Activated gamma-delta T cell treated with Interleukin-2 at 50 U/mL for 16 hours (primary cell): ENCODE results near the gene ACAP3.

Source experiments
- DNase-seq: peaks from one replicate; pipeline ENCODE4 v3.0.0-alpha.2; 2020

Gene ACAP3

DNA sequence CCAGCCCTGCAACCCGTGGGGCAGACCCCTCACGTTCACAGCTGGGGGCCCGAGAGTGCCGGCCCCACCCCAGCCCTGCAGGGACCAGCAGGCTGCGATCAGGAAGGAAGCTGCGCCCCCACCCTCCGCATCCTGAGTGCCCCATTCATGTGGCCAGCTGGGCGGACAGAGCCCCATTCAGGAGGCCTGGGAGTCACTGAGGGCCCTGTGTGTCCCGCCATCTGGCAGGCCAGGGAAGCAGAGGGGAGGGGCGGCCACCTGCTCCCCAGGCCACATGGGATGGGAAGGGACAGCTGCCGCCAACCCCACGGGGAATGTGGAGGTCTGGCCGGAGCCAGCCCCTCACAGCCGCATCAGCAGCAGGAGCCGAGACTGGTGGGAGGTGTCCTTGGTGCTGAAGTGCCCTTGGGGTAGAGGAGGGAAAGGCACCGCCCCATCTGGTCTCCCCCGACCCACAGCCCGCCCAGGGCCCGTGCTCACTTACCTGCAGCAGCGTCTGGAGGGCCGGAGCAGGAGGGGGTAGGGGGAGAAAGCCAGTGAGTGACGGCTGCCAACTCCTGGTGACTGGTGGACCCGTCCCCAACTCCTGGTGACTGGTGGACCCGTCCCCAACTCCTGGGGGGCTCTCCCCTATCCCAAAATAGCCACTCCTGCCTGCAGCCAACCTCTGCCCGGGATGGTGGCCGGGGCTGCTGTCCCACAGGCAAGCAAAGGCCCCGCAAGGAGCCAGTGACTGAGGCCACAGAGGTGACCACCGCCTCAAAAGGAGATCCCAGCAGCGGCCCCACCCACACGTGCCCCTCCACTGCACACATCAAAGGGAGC is 8.7 kb downstream of the ACAP3 start:
- DNase-seq: no peak

DNA sequence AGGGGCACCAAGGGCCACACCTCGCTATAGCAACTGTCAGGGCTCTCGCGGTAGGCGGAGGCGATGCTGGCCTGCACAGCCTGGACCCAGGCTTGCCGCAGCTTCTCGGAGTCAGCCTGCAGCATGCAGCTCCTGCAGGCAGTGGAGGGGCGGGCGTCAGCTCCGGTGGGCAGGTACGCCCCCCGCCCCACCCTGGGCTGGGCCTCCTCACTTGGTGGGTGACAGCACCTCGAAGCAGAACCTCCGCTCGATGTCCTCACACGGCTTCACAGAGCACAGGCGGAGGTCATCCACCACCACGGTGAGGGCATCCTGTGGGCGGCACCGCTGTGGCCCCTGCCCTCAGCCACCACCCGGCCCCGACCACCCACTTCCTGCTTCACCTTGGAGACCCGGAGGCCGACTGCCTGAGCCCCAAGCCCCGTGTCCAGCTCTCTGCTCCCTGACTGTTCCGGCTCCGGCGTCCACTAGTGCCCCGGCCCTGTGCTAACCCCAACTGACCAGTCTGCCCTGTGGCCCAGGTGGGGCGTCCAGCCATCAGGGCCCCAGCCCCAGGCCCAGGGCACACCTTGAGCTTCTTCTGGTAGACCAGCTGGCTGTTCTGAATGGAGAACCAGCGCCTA is 9.8 kb downstream of the ACAP3 start:
- DNase-seq: no peak

GRCh38 chr1:1296070-1297061 is 11.4 kb downstream of the ACAP3 start:
- no peak for DNase-seq

GRCh38 chr1:1295154-1295923 is 12.4 kb downstream of the ACAP3 start:
- DNase-seq: no peak

- no peak for DNase-seq
Observed at GRCh38 chr1:1294250-1294890, 13.4 kb downstream of the ACAP3 start.

DNA sequence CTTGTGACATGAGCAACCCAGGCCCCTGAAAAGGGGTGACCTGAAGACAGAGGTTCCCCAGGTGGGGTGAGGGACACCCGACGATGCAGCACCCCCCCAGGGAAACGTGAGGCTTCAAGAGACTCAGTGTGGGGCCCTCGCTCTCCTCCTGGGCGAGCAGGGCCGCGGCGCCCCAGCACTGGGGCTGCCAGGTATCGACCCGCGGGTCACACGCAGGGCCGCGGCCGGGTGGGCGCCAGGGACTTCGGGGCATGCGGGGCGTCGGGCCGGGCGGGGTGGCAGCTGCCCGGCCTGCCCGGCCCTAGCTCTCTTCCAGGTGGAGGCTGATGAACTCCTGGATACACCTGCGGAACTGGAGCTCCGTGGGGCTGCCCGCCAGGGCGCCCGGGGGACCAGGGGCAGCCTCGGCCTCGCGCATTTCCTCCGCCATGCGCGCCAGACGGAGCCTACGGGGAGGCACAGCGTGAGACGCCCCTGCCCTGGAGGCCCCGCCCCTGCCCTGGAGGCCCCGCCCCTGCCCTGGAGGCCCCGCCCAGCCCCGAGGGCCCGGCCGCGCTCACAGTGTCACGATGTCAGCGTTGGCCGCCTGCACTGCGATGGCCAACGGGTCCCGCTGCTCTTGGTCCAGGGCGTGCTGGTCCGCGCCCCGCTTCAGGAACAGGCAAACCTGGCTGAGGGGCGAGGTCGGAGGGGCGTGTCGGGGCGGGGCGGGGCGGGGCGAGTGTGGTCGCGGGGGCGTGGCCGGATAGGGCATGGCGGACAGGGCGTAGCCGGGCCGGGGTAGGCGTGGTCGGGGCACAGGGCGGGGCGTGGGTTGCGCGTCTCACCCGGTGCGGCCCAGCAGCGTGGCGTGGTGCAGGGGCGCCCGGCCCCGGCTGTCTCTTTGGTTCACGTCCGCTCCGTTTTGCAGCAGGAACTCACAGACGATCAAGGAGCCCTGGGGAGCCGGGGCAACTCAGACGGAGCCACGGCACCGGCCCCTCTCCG is 14.2 kb downstream of the ACAP3 start:
- no peak for DNase-seq

- DNase-seq: no peak
Observed at GRCh38 chr1:1292851-1293250, 14.9 kb downstream of the ACAP3 start.

GRCh38 chr1:1292442-1292779 is 15.3 kb downstream of the ACAP3 start:
- no peak for DNase-seq

DNA sequence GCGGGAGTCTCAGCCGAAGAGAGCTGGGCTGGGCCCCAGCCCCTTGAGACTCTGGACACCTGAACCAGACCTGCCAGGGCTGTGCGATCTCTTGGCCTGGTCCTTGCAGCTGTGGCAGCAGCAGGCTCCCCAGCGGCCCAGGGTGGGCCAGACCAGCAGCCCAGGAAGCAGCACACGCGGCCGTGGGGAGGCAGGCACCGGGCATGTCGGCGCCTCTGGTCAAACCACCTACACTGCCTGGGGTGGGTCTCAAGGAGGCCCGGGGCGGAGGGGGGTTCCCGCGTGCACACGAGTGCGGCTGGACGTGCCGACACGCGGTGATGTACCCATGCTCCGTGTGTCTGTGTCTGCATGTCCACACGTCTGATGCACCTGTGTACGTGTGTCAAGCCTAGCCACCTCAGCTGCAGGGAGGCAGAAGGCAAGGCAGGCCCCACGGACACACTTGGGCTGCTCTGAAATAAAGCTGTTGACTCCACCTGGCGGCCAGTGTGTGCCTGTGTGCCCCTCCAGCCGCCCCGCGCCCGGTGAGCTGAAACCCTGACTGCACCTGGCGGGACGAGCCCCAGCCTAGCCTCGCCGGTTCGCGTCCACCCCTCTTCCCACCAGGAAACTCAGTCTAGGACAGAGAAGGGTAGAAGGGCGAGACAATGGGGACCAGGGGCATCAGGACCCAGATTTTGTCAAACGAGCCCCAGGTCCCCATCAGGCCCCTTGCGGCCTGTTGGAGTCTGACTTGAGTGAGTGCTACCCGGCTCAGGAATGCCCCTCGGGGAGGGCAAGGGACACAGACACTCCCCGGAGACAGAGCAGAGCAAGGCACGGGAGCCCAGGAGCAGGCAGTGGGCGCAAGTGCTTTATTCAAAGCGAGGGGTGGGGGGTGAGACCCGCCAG is 15.9 kb downstream of the ACAP3 start:
- peak; percentile 60 for DNase-seq

DNA sequence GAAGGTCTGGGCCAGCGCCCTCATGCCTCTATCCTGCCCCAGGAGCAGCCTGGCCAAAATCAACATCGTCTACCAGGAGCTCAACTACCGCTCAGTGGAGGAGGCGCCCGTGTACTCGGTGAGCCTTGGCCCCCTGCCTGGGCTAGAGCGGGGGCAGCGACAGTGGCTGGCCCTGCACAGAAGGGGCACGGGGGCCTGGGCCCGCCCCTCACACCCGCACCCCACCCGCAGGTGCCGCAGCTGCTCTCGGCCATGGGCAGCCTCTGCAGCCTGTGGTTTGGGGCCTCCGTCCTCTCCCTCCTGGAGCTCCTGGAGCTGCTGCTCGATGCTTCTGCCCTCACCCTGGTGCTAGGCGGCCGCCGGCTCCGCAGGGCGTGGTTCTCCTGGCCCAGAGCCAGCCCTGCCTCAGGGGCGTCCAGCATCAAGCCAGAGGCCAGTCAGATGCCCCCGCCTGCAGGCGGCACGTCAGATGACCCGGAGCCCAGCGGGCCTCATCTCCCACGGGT is 16.7 kb downstream of the ACAP3 start:
- DNase-seq: no peak

DNA sequence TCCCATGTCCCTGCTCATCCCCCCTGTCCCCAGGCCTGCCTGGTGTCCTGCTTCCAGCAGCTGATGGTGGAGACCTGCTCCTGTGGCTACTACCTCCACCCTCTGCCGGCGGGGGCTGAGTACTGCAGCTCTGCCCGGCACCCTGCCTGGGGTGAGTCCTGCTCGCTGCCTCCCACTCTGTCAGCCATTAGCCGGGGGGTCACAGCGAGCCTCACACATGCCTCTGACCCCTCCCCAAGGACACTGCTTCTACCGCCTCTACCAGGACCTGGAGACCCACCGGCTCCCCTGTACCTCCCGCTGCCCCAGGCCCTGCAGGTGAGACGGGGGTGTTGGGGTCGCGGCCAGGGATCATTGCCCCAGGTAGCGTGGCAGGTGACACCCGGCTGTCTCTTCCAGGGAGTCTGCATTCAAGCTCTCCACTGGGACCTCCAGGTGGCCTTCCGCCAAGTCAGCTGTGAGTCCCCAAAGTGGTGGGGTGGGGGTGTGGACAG is 17.4 kb downstream of the ACAP3 start:
- DNase-seq: peak; percentile 44

DNA sequence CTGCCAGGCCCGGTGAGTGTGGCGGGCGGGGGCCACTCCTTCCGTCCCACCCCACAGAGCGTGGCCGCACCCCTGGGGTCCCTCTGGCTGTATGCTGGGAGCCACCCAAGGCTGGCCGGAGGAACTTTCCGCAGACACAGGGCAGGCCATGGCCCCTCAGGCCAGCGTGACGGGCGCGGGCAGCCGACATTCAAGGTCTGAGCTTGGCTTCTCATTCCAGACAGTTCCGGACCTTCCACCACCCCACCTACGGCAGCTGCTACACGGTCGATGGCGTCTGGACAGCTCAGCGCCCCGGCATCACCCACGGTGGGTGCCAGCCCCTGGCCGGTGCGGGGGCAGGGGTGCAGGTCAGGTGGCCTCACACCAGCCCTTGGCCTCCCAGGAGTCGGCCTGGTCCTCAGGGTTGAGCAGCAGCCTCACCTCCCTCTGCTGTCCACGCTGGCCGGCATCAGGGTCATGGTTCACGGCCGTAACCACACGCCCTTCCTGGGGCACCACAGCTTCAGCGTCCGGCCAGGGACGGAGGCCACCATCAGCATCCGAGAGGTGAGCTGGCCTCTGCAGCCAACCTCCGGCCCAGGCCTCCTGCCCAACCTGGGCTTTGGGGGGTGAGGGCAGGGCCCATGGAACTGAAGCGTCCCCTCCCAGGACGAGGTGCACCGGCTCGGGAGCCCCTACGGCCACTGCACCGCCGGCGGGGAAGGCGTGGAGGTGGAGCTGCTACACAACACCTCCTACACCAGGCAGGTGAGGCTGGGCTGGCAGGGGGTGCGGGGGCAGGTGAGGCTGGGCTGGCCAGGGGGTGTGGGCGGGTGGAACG is 20.2 kb downstream of the ACAP3 start:
- no peak for DNase-seq

DNA sequence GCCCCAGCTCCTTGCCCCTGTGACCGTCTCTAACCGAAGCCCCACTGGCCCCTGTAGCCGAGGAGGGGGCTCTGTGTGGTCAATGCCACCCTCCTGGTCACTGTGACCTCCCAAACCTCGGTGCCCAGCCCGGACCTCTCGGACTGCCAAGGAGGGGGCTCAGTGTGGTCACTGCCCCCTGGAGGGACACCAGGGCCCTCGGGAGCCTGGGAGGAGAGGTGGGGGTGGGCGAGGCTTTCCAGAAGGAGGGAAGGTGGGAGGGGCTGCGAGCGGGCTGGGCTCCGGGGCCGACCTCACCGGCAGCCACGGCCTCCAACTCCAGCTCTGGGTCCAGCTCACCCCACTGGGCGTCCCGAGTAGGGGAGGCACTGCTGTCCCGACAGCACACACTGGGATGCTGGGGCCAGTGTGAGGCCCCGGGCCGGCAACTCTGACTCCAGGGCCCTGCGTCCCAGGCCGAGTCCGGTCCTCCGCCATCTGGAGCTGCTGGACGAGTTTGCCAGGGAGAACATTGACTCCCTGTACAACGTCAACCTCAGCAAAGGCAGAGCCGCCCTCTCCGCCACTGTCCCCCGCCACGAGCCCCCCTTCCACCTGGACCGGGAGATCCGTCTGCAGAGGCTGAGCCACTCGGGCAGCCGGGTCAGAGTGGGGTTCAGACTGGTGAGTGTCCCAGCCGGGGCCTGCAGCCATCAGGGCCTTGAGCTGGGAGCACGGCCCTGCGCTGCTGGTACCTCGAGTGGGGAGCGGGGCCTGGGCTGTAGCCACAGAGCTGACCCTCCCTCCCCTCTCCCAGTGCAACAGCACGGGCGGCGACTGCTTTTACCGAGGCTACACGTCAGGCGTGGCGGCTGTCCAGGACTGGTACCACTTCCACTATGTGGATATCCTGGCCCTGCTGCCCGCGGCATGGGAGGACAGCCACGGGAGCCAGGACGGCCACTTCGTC is 21.1 kb downstream of the ACAP3 start:
- DNase-seq: no peak

- no peak for DNase-seq
Observed at GRCh38 chr1:1285611-1286311, 22.0 kb downstream of the ACAP3 start.

DNA sequence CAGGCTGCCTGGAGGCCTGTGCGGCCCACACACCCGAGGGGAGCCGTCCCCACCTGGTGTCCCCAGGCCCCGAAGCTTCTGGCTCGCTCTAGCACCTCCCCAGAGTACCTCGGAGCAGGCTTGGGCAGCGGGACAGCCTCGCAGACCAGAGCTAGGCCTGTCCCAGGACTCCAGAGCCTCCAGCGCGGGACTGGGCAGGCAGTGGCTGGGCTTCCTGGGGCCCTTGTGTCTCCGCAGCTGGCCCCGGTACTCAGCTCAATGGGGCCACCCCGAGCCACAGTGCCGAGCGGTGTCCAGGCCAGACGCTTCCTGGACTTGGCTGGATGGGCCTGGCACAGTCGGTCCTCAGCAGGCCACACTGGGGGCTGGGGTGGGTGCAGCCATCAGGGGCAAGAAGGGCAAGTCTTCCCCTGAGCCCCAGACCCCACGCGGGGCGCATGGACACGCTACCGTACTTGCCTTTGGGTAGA is 22.6 kb downstream of the ACAP3 start:
- DNase-seq: no peak
